Measurements from ENCODE around the gene PCGF1. TPM values are rescaled to one million over a fixed set of nuclear protein-coding genes. Genes with fewer than 3 reads are reported as not detected.
"Not testable (repeated sequence)": the region's sequence is repeated elsewhere in the genome, so short reads cannot be mapped to it uniquely, and the experiment has no call there.

Gene PCGF1
- total RNA-seq, 4 donors from 2014 or later = 4.4 to 16.2 (median 14.7) TPM

DNA sequence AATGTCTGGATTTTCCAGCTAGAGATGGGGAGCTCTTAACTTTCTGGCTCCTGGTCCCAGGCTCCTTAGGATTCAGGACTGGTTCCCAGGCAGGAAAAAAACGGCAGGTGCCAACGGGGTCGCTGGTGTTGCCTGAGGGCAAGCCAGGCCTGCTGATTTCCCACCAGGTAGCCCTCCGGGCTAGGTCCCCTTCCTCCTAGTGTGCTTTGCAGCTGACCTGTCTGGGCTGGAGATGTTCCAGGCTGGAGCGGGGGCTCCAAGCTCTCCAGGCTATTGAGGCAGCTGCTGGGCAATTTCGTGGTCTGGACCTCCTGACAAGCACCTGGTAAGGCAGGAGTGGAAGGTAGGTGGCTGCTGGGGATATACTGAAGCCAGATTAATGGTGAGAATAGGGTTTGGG, 33.0 kb downstream of the PCGF1 start:
- Histone ChIP-seq H3K27ac (no peak overlapping the region), H3K9me3 (no peaks in the 10 kb centered on the region), H3K4me3 (no peak overlapping the region), H3K4me1 (peaks cover 6 to 33% (median 19%) of the 10 kb centered on the region in 3 donors), H3K36me3 (peaks cover 10 to 50% (median 11%) of the 10 kb centered on the region in 3 donors), H3K27me3 (no peaks in the 10 kb centered on the region)
- intact Hi-C loops (cut with DNase I) = no loop called here
- no peak for DNase-seq
- 77% methylated on average over 5 of the region's 6 CpGs; no CpG with 5 or more reads in 1 of the 2 donors for WGBS, 2 donors
- no peak for TF ChIP-seq POLR2A (IDR thresholded peaks at IDR 0.05)
- TF ChIP-seq, protein P1, sequence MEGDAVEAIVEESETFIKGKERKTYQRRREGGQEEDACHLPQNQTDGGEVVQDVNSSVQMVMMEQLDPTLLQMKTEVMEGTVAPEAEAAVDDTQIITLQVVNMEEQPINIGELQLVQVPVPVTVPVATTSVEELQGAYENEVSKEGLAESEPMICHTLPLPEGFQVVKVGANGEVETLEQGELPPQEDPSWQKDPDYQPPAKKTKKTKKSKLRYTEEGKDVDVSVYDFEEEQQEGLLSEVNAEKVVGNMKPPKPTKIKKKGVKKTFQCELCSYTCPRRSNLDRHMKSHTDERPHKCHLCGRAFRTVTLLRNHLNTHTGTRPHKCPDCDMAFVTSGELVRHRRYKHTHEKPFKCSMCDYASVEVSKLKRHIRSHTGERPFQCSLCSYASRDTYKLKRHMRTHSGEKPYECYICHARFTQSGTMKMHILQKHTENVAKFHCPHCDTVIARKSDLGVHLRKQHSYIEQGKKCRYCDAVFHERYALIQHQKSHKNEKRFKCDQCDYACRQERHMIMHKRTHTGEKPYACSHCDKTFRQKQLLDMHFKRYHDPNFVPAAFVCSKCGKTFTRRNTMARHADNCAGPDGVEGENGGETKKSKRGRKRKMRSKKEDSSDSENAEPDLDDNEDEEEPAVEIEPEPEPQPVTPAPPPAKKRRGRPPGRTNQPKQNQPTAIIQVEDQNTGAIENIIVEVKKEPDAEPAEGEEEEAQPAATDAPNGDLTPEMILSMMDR (IDR thresholded peaks at IDR 0.05) = no peak

DNA sequence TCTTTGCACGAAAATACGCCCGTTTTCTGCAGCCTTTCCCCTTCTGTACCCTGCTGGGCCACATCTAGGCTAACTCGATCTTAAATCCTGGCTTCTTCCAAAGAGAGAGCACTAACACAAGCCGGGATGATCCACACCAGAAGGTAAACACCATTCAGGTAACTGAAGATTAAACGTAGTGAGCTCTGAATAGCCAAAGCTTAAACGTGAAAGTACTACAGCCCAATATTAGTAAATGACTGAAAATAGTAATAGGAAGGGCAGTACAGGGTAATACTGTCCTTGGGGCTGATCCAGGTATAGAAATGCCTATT, 34.6 kb downstream of the PCGF1 start:
- Histone ChIP-seq H3K4me3 (peak overlapping the region; percentile 51 to 86 (median 68)), H3K4me1 (peaks cover 6 to 27% (median 19%) of the 10 kb centered on the region in 3 donors), H3K36me3 (peaks cover 9 to 35% (median 10%) of the 10 kb centered on the region in 3 donors), H3K27me3 (no peaks in the 10 kb centered on the region), H3K9me3 (no peaks in the 10 kb centered on the region), H3K27ac (peak overlapping the region; percentile 88 to 92 (median 91))
- intact Hi-C loops (cut with DNase I) = no loop called here
- WGBS, 2 donors = 3 to 14% methylated on average over 7 of the region's 7 CpGs
- TF ChIP-seq, protein P1 (IDR thresholded peaks at IDR 0.05) = no peak
- TF ChIP-seq POLR2A (IDR thresholded peaks at IDR 0.05) = no peak
- no peak for DNase-seq

DNA sequence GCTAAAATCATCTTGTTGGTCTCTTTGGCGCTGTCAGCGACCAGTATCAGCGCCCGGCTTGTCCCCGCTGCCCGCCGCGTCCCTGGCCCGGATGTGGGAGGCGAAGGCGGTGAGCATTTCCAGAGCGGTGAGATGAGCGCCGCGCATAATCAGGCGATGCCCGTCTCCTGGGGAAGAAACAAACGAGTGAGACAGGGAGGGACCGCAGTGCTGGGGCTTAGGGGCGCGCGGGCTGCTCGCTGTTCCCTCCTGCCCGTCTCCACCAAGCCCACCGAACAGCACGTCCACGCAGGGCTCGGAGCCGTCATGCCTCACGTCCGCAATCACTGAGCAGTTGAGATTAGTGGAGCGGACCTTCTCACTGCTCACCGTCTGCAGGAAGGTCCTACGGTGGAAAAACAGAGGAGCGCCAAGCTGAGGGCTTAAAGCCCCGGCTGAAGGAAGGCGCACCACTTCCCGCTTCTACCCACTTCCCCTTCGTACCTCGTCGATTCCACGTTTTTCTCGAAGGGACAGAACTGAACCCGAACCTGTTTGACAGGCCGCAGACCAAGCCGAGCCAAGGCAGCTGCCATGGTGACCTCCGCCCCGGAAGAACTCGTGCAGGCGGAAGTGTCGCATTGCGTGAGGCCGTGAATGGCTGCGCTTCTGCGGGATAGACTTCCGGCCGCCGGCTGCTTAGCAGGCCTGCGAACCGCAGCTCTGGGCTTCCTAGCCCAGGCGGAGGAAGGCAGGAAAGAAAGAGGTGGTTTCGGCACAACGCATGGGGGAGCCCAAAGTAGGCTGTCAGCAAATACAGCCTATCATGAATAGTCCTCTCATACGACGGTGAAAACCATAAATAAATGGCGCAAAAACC, 35.2 kb downstream of the PCGF1 start, which contains the start of gene MRPL53:
TSS of gene MRPL53 (minus strand) at position 595 of the 859 bp plus-strand sequence. CDS start at position 575, 20 bp downstream.
- peaks cover 6 to 27% (median 19%) of the 10 kb centered on the region in 3 donors for H3K4me1 ChIP-seq
- no peaks in the 10 kb centered on the region for H3K27me3 ChIP-seq
- intact Hi-C loops (cut with DNase I) = no loop called here
- H3K4me3 ChIP-seq = peak within 1 kb of the TSS; percentile 51 to 86 (median 68)
- H3K36me3 ChIP-seq = peaks cover 9 to 29% (median 10%) of the 10 kb centered on the region in 3 donors
- H3K9me3 ChIP-seq = no peaks in the 10 kb centered on the region
- WGBS, 2 donors = 0 to 1% methylated on average over 20 to 24 of the region's 66 CpGs
- DNase-seq = peak; percentile 60
- TF ChIP-seq, protein P1 (IDR thresholded peaks at IDR 0.05) = peak in 1 of 6 experiments; percentile 17
- peak in 3 of 4 donors; percentile 28 to 78 (median 62) for TF ChIP-seq POLR2A (IDR thresholded peaks at IDR 0.05)
- H3K27ac ChIP-seq = peak within 1 kb of the TSS; percentile 88 to 92 (median 91)

DNA sequence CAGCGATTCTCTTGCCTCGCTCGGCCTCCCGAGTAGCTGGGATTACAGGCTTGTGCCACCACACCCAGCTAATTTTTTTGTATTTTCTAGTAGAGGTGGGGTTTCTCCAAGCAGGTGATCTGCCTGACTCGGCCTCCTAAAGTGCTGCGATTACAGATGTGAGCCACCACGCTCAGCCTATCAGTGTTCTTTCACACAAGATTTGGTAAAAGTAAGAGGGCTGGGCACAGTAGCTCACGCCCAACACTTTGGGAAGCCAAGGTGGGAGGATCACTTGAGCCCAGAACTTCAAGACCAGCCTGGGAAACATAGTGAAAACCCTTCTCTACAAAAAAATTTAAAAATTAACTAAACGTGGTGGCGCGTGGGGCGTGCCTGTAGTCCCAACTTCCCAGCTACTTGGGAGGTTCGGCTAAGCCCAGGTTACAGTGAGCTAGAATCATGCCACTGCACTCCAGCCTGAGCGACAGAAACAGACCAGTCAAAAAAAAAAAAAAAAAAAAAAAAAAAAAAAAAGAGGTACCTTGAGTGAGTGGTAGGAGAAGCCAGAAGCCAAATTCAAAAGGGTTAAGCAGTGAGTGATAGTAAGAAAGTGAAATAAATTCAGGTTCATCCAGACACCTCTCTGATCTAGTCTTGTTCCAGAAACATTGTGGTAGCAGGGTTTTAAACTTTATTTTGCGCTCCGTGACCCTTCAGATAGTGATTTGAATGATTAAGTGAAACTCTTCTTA, 36.0 kb downstream of the PCGF1 start:
- no peaks in the 10 kb centered on the region for H3K27me3 ChIP-seq
- H3K27ac ChIP-seq = peak overlapping the region; percentile 88 to 92 (median 91)
- peak overlapping the region; percentile 51 to 86 (median 68) for H3K4me3 ChIP-seq
- 39 to 52% methylated on average over 12 of the region's 16 CpGs for WGBS, 2 donors
- no peaks in the 10 kb centered on the region for H3K9me3 ChIP-seq
- intact Hi-C loops (cut with DNase I) = no loop called here
- TF ChIP-seq, protein P1 (IDR thresholded peaks at IDR 0.05) = no peak
- no peak for TF ChIP-seq POLR2A (IDR thresholded peaks at IDR 0.05)
- H3K4me1 ChIP-seq = peaks cover 6 to 27% (median 19%) of the 10 kb centered on the region in 3 donors
- DNase-seq = no peak
- H3K36me3 ChIP-seq = peaks cover 9 to 26% (median 10%) of the 10 kb centered on the region in 3 donors

DNA sequence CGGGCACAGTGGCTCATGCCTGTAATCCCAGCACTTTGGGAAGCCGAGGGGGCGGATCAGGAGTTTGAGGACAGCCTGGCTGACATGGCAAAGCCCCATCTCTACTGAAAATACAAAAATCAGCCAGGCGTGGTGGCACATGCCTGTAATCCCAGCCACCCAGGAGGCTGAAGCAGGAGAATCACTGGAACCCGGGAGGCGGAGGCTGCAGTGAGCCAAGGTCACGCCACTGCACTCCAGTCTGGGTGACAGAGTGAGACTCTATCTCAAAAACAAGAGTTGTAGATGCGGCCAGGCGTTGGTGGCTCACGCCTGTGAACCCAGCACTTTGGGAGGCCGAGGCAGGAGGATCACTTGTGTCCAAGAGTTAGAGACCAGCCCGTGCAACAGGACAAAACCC, 36.8 kb downstream of the PCGF1 start:
- DNase-seq; H3K9me3 ChIP-seq; H3K27ac ChIP-seq; H3K4me3 ChIP-seq; H3K27me3 ChIP-seq; intact Hi-C loops (cut with DNase I): not testable (repeated sequence)
- WGBS, 2 donors = 91 to 94% methylated on average over 4 to 8 of the region's 12 CpGs
- H3K4me1 ChIP-seq = peaks cover 6 to 32% (median 24%) of the 10 kb centered on the region in 3 donors
- peaks cover 9 to 19% (median 10%) of the 10 kb centered on the region in 3 donors for H3K36me3 ChIP-seq

Data from esophagus squamous epithelium (tissue), 5 donors.